ENCODE results near the gene ZNF335.

Gene ZNF335

DNA sequence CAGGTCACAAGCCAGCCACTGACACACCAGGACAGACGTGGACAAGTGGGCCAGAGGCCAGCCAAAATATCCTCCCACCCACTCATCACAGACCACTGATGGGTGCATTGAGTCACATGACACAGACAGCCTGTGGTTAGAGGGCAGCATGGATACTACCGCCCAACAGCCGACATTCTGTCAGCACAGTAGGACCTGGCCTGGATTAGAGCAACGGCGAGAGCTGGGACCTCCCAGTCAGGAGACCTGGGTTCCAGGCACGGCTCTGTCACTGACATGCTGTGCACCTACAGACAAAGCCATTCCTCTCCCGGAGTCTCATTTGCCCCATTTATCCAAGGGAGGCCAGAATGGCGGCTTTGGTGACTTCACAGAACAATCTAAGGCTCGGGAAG lies 8.0 kb downstream of the ZNF335 start:
- Histone ChIP-seq H3K4me3 (ENCODE audit: low read depth, low read length, poor library complexity, severe bottlenecking) (no peak overlapping the region), H3F3A (ENCODE audit: insufficient read depth, low read length) (no peaks in the 10 kb centered on the region), H3K79me2 (ENCODE audit: insufficient read depth, low read length) (no peaks in the 10 kb centered on the region), H3K9me3 (ENCODE audit: low read length) (no peaks in the 10 kb centered on the region), H3K9ac (ENCODE audit: low read length) (no peak overlapping the region), H3K36me3 (ENCODE audit: insufficient read depth, low read length) (peaks cover 89% of the 10 kb centered on the region), H4K20me1 (ENCODE audit: insufficient read depth, low read length) (no peaks in the 10 kb centered on the region), H3K4me1 (ENCODE audit: insufficient read depth, low read length, severe bottlenecking) (no peaks in the 10 kb centered on the region), H3K27me3 (ENCODE audit: insufficient read depth, low read length) (no peaks in the 10 kb centered on the region), H2AFZ (ENCODE audit: low read length) (no peak overlapping the region), H3K4me2 (ENCODE audit: low read length) (no peak overlapping the region), H3K9me2 (ENCODE audit: low read depth, low read length) (no peaks in the 10 kb centered on the region), H3K27ac (ENCODE audit: low read depth, low read length, poor library complexity, severe bottlenecking) (no peak overlapping the region)
- TF ChIP-seq, protein P1, sequence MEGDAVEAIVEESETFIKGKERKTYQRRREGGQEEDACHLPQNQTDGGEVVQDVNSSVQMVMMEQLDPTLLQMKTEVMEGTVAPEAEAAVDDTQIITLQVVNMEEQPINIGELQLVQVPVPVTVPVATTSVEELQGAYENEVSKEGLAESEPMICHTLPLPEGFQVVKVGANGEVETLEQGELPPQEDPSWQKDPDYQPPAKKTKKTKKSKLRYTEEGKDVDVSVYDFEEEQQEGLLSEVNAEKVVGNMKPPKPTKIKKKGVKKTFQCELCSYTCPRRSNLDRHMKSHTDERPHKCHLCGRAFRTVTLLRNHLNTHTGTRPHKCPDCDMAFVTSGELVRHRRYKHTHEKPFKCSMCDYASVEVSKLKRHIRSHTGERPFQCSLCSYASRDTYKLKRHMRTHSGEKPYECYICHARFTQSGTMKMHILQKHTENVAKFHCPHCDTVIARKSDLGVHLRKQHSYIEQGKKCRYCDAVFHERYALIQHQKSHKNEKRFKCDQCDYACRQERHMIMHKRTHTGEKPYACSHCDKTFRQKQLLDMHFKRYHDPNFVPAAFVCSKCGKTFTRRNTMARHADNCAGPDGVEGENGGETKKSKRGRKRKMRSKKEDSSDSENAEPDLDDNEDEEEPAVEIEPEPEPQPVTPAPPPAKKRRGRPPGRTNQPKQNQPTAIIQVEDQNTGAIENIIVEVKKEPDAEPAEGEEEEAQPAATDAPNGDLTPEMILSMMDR (IDR thresholded peaks at IDR 0.05; ENCODE audit: low read length), result no peak
- TF ChIP-seq EZH2 (IDR thresholded peaks at IDR 0.05; ENCODE audit: borderline replicate concordance, low read length), result no peak

DNA sequence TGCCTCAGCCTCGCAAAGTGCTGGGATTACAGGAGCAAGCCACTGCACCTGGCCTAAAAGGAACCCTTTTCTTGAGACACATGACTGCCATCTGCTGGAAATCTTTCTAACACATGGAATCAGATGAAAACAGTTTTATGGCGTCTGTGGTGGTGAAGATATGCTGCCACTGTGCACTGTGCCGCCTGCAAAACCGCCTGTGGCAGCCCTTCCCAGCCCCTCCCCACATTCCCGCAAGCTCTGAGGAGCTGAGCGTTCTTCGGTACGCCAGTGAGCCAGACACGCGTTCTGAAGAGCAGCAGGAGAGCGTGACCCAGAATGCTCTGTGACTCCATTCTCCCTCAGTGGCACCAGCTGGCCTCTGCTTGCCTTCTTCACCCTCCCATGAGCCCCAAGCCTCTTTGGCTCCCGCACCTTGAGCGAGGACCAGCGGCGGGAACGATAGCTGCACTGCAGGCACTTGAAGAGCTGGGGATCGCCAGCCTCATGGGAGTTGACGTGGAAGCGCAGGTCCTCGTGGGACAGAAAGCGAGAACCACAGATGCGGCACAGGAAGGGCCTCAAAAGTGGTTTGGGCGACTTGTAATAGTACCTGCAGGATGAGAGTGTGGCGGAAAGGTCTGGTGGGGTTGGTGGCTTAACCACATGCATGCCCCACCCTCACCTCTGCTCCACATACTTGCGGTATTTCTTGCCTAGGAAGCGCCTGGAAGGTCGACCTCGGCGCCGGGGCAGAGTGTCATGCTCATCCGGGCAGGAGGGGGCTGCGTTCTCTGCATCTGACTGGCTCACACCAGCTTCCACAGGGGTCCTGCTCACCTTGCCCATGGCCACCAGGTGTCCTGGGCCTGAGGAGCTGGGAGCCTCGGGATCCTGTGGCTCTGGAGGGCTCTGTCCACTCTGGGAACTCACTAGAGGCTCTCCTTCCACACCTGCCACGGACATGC lies 8.7 kb downstream of the ZNF335 start:
- H4K20me1 ChIP-seq (ENCODE audit: insufficient read depth, low read length), result no peaks in the 10 kb centered on the region
- TF ChIP-seq, protein P1 (IDR thresholded peaks at IDR 0.05; ENCODE audit: low read length), result peak; percentile 25; the same call in 1 of the 2 replicates
- no peak for TF ChIP-seq EZH2 (IDR thresholded peaks at IDR 0.05; ENCODE audit: borderline replicate concordance, low read length)
- H3K27ac ChIP-seq (ENCODE audit: low read depth, low read length, poor library complexity, severe bottlenecking), result no peak overlapping the region
- H3K4me1 ChIP-seq (ENCODE audit: insufficient read depth, low read length, severe bottlenecking), result no peaks in the 10 kb centered on the region
- H3K4me3 ChIP-seq (ENCODE audit: low read depth, low read length, poor library complexity, severe bottlenecking), result no peak overlapping the region
- no peak overlapping the region for H3K9ac ChIP-seq (ENCODE audit: low read length)
- no peaks in the 10 kb centered on the region for H3K27me3 ChIP-seq (ENCODE audit: insufficient read depth, low read length)
- no peak overlapping the region for H3K4me2 ChIP-seq (ENCODE audit: low read length)
- H3K9me3 ChIP-seq (ENCODE audit: low read length), result no peaks in the 10 kb centered on the region
- H3K9me2 ChIP-seq (ENCODE audit: low read depth, low read length), result no peaks in the 10 kb centered on the region
- H3K36me3 ChIP-seq (ENCODE audit: insufficient read depth, low read length), result peaks cover 89% of the 10 kb centered on the region
- H2AFZ ChIP-seq (ENCODE audit: low read length), result no peak overlapping the region
- no peaks in the 10 kb centered on the region for H3K79me2 ChIP-seq (ENCODE audit: insufficient read depth, low read length)
- H3F3A ChIP-seq (ENCODE audit: insufficient read depth, low read length), result no peaks in the 10 kb centered on the region

DNA sequence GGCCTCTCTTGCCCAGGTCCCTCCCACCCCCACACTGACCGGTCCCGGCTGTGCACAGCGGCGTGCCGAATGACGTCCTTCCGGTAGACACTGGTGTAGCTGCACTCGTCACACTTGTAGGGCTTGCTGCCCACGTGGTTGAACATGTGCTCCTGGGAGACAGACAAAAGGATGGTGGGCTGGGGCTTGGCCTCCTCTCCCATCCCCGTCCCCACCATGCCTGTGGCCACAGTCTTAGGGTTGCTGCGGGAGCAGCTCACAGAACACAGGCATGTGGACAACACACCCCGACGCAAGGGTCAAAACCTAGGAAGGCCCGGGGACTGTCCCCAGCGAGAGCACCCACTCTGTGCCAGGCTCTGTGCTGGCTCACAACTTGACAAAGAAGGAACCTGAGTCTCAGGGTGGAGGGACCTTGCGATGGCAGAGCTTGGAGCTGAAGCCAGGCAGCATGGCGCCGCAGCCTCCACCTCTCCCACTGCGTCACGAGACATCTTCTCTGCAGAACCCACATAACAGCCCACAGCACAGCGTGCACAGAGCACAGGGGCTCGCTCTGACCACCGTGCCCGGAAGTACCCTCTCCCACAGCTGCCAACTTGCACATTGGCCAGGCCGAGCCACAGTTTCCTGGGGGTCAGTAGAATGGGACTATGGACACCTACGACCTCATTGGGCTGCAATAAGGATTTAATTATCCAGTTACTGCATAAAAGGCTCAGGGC lies 9.8 kb downstream of the ZNF335 start:
- TF ChIP-seq, protein P1 (IDR thresholded peaks at IDR 0.05; ENCODE audit: low read length), result no peak
- no peak for TF ChIP-seq EZH2 (IDR thresholded peaks at IDR 0.05; ENCODE audit: borderline replicate concordance, low read length)
- H3K9ac ChIP-seq (ENCODE audit: low read length), result no peak overlapping the region
- H3K4me2 ChIP-seq (ENCODE audit: low read length), result no peak overlapping the region

More for the DNA sequence above, 9.8 kb downstream of the ZNF335 start:
- no peak overlapping the region for H2AFZ ChIP-seq (ENCODE audit: low read length)
- no peaks in the 10 kb centered on the region for H3K9me2 ChIP-seq (ENCODE audit: low read depth, low read length)
- H3K4me1 ChIP-seq (ENCODE audit: insufficient read depth, low read length, severe bottlenecking), result no peaks in the 10 kb centered on the region
- H3F3A ChIP-seq (ENCODE audit: insufficient read depth, low read length), result no peaks in the 10 kb centered on the region
- no peaks in the 10 kb centered on the region for H3K79me2 ChIP-seq (ENCODE audit: insufficient read depth, low read length)
- no peak overlapping the region for H3K4me3 ChIP-seq (ENCODE audit: low read depth, low read length, poor library complexity, severe bottlenecking)
- no peaks in the 10 kb centered on the region for H3K27me3 ChIP-seq (ENCODE audit: insufficient read depth, low read length)
- H3K9me3 ChIP-seq (ENCODE audit: low read length), result no peaks in the 10 kb centered on the region
- no peaks in the 10 kb centered on the region for H4K20me1 ChIP-seq (ENCODE audit: insufficient read depth, low read length)
- H3K36me3 ChIP-seq (ENCODE audit: insufficient read depth, low read length), result peaks cover 89% of the 10 kb centered on the region
- H3K27ac ChIP-seq (ENCODE audit: low read depth, low read length, poor library complexity, severe bottlenecking), result no peak overlapping the region

All from OCI-LY1 (cell line).